HFFc6 (cell line): ENCODE measurements around the gene TJP2. TPM values are rescaled to one million over a fixed set of nuclear protein-coding genes. Genes with fewer than 3 reads are reported as not detected.

Experiments used
- DNase-seq: peaks from one replicate; pipeline ENCODE4 v3.0.0-alpha.2; 2018
- H3K27ac Mint-ChIP-seq: 2 replicates; pipeline ENCODE4 v1.8.0; 2020; ENCODE audit warnings: mild to moderate bottlenecking, mixed read lengths
- H3K27me3 Mint-ChIP-seq: 2 replicates; pipeline ENCODE4 v1.8.0; 2021; ENCODE audit warnings: mild to moderate bottlenecking, moderate library complexity, mixed read lengths; ENCODE audit not compliant: insufficient read depth
- H3K36me3 Mint-ChIP-seq: 2 replicates; pipeline ENCODE4 v1.8.0; 2021; ENCODE audit warnings: low read depth, mixed read lengths
- H3K4me1 Mint-ChIP-seq: 2 replicates; pipeline ENCODE4 v1.8.0; 2020; ENCODE audit warnings: low read depth, mixed read lengths
- H3K4me3 Mint-ChIP-seq: 2 replicates; pipeline ENCODE4 v1.8.0; 2020; ENCODE audit warnings: mild to moderate bottlenecking, moderate library complexity, mixed read lengths
- H3K9me3 Mint-ChIP-seq: 2 replicates; pipeline ENCODE4 v1.8.0; 2020; ENCODE audit warnings: mild to moderate bottlenecking, mixed read lengths
- CTCF ChIP-seq: fragments of 200-600 bp; sonication (generic); IDR thresholded peaks from 2 replicates; pipeline ENCODE4 v1.5.0; 2021; ENCODE audit warnings: antibody characterized with exemption, mild to moderate bottlenecking
- total RNA-seq, 6 experiments: library from RNA; stranded (reverse); fragmentation: NEBNext Ultra II Directional; extraction: Animal tissue kit (Norgen Biotek cat#: 25700); gene quantifications; 2 replicates in 1 of 6; 3 replicates in 5 of 6; pipeline ENCODE4 v1.2.3, GENCODE V29; 2021

The TJP2 gene
- total RNA-seq, 6 experiments from 2014 or later = 25.3 to 50.4 (median 45.4) TPM

- Mint-ChIP-seq H3K4me1 (peaks cover 46% of the 10 kb centered on the region), H3K9me3 (no peaks in the 10 kb centered on the region)
- DNase-seq = no peak
Measured at GRCh38 chr9:69191231-69191630, 17.2 kb downstream of the TJP2 start.

GRCh38 chr9:69192214-69192613 is 18.1 kb downstream of the TJP2 start:
- no peak for TF ChIP-seq CTCF
- Mint-ChIP-seq H3K27me3 (no peaks in the 10 kb centered on the region), H3K27ac (no peak overlapping the region), H3K9me3 (no peaks in the 10 kb centered on the region), H3K4me1 (peaks cover 36% of the 10 kb centered on the region), H3K4me3 (no peak overlapping the region), H3K36me3 (no peaks in the 10 kb centered on the region)
- no peak for DNase-seq

More at GRCh38 chr9:69191231-69191630, 17.2 kb downstream of the TJP2 start:
- Mint-ChIP-seq H3K4me3 (no peak overlapping the region), H3K27me3 (no peaks in the 10 kb centered on the region), H3K27ac (no peak overlapping the region; the same call in 1 of the 2 replicates), H3K36me3 (no peaks in the 10 kb centered on the region)
- no peak for TF ChIP-seq CTCF

- H3K4me1 Mint-ChIP-seq = peaks cover 31% of the 10 kb centered on the region
- H3K27ac Mint-ChIP-seq = no peak overlapping the region
- TF ChIP-seq CTCF = no peak
Measured at GRCh38 chr9:69193685-69194032, 19.6 kb downstream of the TJP2 start.

GRCh38 chr9:69194702-69195418 is 20.8 kb downstream of the TJP2 start:
- no peak for DNase-seq
- Mint-ChIP-seq H3K27ac (no peak overlapping the region), H3K36me3 (no peaks in the 10 kb centered on the region), H3K9me3 (no peaks in the 10 kb centered on the region), H3K27me3 (no peaks in the 10 kb centered on the region; the same call in 1 of the 2 replicates), H3K4me1 (peaks cover 35% of the 10 kb centered on the region), H3K4me3 (no peak overlapping the region)
- TF ChIP-seq CTCF = no peak

More at GRCh38 chr9:69193685-69194032, 19.6 kb downstream of the TJP2 start:
- Mint-ChIP-seq H3K36me3 (no peaks in the 10 kb centered on the region), H3K27me3 (no peaks in the 10 kb centered on the region), H3K9me3 (no peaks in the 10 kb centered on the region), H3K4me3 (no peak overlapping the region)
- no peak for DNase-seq

- Mint-ChIP-seq H3K27me3 (no peaks in the 10 kb centered on the region; the same call in 1 of the 2 replicates), H3K4me1 (peaks cover 33% of the 10 kb centered on the region), H3K36me3 (no peaks in the 10 kb centered on the region), H3K4me3 (no peak overlapping the region), H3K27ac (no peak overlapping the region), H3K9me3 (no peaks in the 10 kb centered on the region)
- TF ChIP-seq CTCF = no peak
- DNase-seq = no peak
Measured at GRCh38 chr9:69195668-69196067, 21.6 kb downstream of the TJP2 start.
